HepG2 (cell line): ENCODE results near the gene RTF1. TPM values are rescaled to one million over a fixed set of nuclear protein-coding genes. Genes with fewer than 3 reads are reported as not detected.

Source experiments
- DPF2 ChIP-seq: sonication (generic); formaldehyde crosslinking; IDR thresholded peaks from 2 replicates; pipeline ENCODE4 v1.4.0; 2020; ENCODE audit warnings: mild to moderate bottlenecking, low read depth, missing genetic modification reagents, borderline replicate concordance
- EED ChIP-seq: sonication (generic); formaldehyde crosslinking; IDR thresholded peaks from 2 replicates; pipeline ENCODE4 v1.5.0; 2020; ENCODE audit warnings: mild to moderate bottlenecking, missing genetic modification reagents
- ERF ChIP-seq: IDR thresholded peaks from 2 replicates; pipeline ENCODE4 v1.6.1; 2018; ENCODE audit warnings: missing biosample characterization, missing genetic modification reagents
- FOSL2 ChIP-seq: sonication (generic); formaldehyde crosslinking; IDR thresholded peaks from 2 replicates; pipeline ENCODE4 v1.4.0; 2020; ENCODE audit warnings: missing genetic modification reagents
- KDM2A ChIP-seq: sonication (generic); formaldehyde crosslinking; IDR thresholded peaks from 2 replicates; pipeline ENCODE4 v1.4.0; 2020; ENCODE audit warnings: low read depth, missing genetic modification reagents, borderline replicate concordance
- MIER3 ChIP-seq: IDR thresholded peaks from 2 replicates; pipeline ENCODE4 v1.6.1; 2016; ENCODE audit warnings: missing compliant biosample characterization, borderline replicate concordance
- POLR2A ChIP-seq, 2 experiments: IDR thresholded peaks; 2 replicates each; pipeline ENCODE4 v1.6.1; 2011; ENCODE audit warnings: low read depth in 2 of 2, low read length in 2 of 2, mild to moderate bottlenecking in 1 of 2, moderate library complexity in 1 of 2; ENCODE audit not compliant: insufficient read depth in 1 of 2
- PRDM15 ChIP-seq: sonication (generic); formaldehyde crosslinking; IDR thresholded peaks from 2 replicates; pipeline ENCODE4 v1.4.0; 2020; ENCODE audit warnings: missing genetic modification reagents
- RFX5 ChIP-seq: IDR thresholded peaks from 2 replicates; pipeline ENCODE4 v1.6.1; 2011; ENCODE audit warnings: low read depth, low read length, improper control_type of control experiment
- SIX1 ChIP-seq: sonication (generic); formaldehyde crosslinking; IDR thresholded peaks from 2 replicates; pipeline ENCODE4 v1.4.0; 2020; ENCODE audit warnings: missing genetic modification reagents, borderline replicate concordance
- THAP7 ChIP-seq: sonication (generic); formaldehyde crosslinking; IDR thresholded peaks from 2 replicates; pipeline ENCODE4 v1.8.1; 2023; ENCODE audit warnings: mild to moderate bottlenecking, missing genetic modification reagents
- ZBTB39 ChIP-seq: sonication (generic); formaldehyde crosslinking; IDR thresholded peaks from 2 replicates; pipeline ENCODE4 v1.5.0; 2020; ENCODE audit warnings: missing genetic modification reagents
- ZNF329 ChIP-seq: sonication (generic); formaldehyde crosslinking; IDR thresholded peaks from 2 replicates; pipeline ENCODE4 v1.9.0; 2021; ENCODE audit warnings: low read depth, mild to moderate bottlenecking, missing genetic modification reagents
- ZNF451 ChIP-seq: sonication (generic); formaldehyde crosslinking; IDR thresholded peaks from 2 replicates; pipeline ENCODE4 v1.5.0; 2020; ENCODE audit warnings: mild to moderate bottlenecking, missing genetic modification reagents
- polyA plus RNA-seq, 8 experiments: library from polyadenylated mRNA; depleted of rRNA in 3 of 8; stranded (reverse) in 7 of 8; unstranded in 1 of 8; fragments of >200 nt; fragmentation: Illumina TruSeq in 4 of 8; extraction: Trizol in 4 of 8; gene quantifications; 2 replicates each; pipeline versions ENCODE4 v1.2.1 to v1.2.3, GENCODE V29; 2011 to 2016; ENCODE audit warnings: low read depth in 4 of 8, missing spikeins in 1 of 8, mixed read lengths in 1 of 8; ENCODE audit not compliant: insufficient read depth in 1 of 8
- total RNA-seq, 5 experiments: library from RNA; depleted of rRNA; stranded (reverse); fragments of >200 nt; fragmentation: Illumina TruSeq; extraction: Trizol; gene quantifications; 2 replicates each; pipeline ENCODE4 v1.2.3, GENCODE V29; 2016; ENCODE audit warnings: low read depth in 1 of 5
- TF ChIP-seq, protein P1 (sequence below): sonication (generic); formaldehyde crosslinking; IDR thresholded peaks from 2 replicates; pipeline ENCODE4 v1.4.0; 2020; ENCODE audit warnings: missing genetic modification reagents
- TF ChIP-seq, protein P2 (sequence below): sonication (generic); formaldehyde crosslinking; conservative IDR thresholded peaks from 2 replicates; pipeline ENCODE4 v1.5.0; 2020; ENCODE audit warnings: missing genetic modification reagents

RTF1 gene
- total and polyA plus RNA-seq, 2 of the 13 experiments (the other 11 are each of a cell fraction or from before 2014, with no cell fraction given) = 13.9 to 17.9 TPM

DNA sequence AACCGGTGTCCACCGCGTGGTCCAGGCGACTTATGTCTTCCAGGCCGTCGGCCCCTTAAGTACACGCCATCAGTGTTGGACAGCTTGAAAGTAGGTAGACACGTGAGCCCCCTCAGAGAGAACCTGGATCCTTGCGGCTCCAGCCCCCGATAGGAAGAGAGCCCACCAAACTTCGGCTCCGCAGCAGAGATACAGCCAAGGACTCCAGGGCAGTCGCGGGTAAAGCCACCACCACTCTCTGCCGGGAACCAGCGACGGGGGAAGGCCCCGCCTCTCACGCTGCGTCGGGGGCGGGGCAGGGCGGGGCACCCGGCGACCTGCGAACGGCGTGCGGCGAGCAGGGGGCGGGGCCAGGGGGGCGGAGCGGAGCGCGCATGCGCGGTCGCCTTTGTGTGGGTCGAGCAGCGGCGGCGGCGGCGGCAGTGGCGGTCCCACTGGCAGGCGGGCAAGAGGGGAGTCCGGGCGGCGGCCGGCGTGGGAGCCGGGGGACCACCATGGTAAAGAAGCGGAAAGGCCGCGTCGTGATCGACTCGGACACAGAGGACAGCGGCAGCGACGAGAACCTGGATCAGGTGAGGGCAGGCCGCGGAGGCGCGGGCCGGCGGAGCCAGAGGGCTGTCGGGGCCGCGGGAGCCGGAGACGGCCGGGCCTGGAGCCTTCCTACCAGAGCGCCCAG, at the start of gene RTF1 (continued):
- TF ChIP-seq, protein P1, sequence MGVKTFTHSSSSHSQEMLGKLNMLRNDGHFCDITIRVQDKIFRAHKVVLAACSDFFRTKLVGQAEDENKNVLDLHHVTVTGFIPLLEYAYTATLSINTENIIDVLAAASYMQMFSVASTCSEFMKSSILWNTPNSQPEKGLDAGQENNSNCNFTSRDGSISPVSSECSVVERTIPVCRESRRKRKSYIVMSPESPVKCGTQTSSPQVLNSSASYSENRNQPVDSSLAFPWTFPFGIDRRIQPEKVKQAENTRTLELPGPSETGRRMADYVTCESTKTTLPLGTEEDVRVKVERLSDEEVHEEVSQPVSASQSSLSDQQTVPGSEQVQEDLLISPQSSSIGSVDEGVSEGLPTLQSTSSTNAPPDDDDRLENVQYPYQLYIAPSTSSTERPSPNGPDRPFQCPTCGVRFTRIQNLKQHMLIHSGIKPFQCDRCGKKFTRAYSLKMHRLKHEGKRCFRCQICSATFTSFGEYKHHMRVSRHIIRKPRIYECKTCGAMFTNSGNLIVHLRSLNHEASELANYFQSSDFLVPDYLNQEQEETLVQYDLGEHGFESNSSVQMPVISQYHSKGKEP (CRISPR knock-in tag) = no peak
- 0 out of 2 replicates have a peak, but pooled peaks have one; percentile 18 for TF ChIP-seq FOSL2 (CRISPR knock-in tag)
- TF ChIP-seq DPF2 (CRISPR knock-in tag) = no peak
- TF ChIP-seq, protein P2, sequence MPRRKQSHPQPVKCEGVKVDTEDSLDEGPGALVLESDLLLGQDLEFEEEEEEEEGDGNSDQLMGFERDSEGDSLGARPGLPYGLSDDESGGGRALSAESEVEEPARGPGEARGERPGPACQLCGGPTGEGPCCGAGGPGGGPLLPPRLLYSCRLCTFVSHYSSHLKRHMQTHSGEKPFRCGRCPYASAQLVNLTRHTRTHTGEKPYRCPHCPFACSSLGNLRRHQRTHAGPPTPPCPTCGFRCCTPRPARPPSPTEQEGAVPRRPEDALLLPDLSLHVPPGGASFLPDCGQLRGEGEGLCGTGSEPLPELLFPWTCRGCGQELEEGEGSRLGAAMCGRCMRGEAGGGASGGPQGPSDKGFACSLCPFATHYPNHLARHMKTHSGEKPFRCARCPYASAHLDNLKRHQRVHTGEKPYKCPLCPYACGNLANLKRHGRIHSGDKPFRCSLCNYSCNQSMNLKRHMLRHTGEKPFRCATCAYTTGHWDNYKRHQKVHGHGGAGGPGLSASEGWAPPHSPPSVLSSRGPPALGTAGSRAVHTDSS (CRISPR knock-in tag) = no peak
- peak; percentile 47; the same call in 1 of the 2 replicates for TF ChIP-seq ZNF329 (CRISPR knock-in tag)
- peak; percentile 44 for TF ChIP-seq KDM2A (CRISPR knock-in tag)
- TF ChIP-seq ZBTB39 (CRISPR knock-in tag) = no peak
- TF ChIP-seq SIX1 (CRISPR knock-in tag) = no peak
- peak; percentile 63; the same call in 1 of the 2 replicates for TF ChIP-seq THAP7 (CRISPR knock-in tag)
- no peak for TF ChIP-seq PRDM15 (CRISPR knock-in tag)
- no peak for TF ChIP-seq EED (CRISPR knock-in tag)
- TF ChIP-seq ZNF451 (CRISPR knock-in tag) = 0 out of 2 replicates have a peak, but pooled peaks have one; percentile 3
- TF ChIP-seq POLR2A (IDR thresholded peaks at IDR 0.05; ENCODE audit: insufficient read depth in 1 of 2, low read depth in 2 of 2, low read length in 2 of 2) = peak; percentile 74 to 92
- peak; percentile 56 for TF ChIP-seq ERF
- no peak for TF ChIP-seq MIER3 (CRISPR knock-in tag)
- TF ChIP-seq RFX5 = no peak
